GM13976 (cell line): ENCODE results near the gene SCTR.

Experiments used
- DNase-seq: peaks from one replicate; pipeline ENCODE4 v3.0.0; 2012; ENCODE audit warnings: low spot score
- CTCF ChIP-seq: IDR thresholded peaks from 2 replicates; pipeline ENCODE4 v1.5.1; 2012; ENCODE audit warnings: borderline replicate concordance, mild to moderate bottlenecking; ENCODE audit not compliant: insufficient read depth; ENCODE audit errors: extremely low read depth, missing control alignments, control extremely low read depth
- in situ Hi-C: fragments of 300-500 bp; cut with MboI; formaldehyde crosslinking; loops from one replicate; pipeline ENCODE4 v1.12.0; 2022; ENCODE audit warnings: low sequenced_read_pairs, mixed read lengths, inconsistent platforms; ENCODE audit not compliant: unreplicated experiment

Gene SCTR

GRCh38 chr2:119483896-119484718 is 40.2 kb downstream of the SCTR start:
- TF ChIP-seq CTCF, result no peak
- in situ Hi-C loops, result loop anchor here (25.0 kb wide), 1 partner anchor 597 kb away; no protein-coding TSS in a partner anchor
- no peak for DNase-seq

DNA sequence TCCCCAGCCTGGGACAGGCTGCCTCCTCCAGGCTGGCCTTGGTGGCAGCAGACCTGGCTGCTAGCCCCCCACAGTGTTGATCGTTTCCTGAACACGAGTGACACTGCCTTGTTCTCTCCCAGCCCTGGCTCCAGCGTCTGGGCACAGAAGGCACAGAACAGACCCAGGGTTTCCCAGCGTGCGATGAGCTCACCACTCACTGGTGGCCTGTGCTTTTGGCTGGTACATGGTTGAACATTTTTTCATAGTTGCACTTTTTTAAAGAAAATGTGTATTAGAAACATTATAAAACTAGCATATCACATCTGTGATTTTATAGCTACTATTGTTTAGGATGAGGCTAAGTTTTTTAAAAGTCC is 40.9 kb downstream of the SCTR start:
- no peak for TF ChIP-seq CTCF
- DNase-seq, result no peak
- in situ Hi-C loops, result loop anchor here (25.0 kb wide), 1 partner anchor 596 kb away; no protein-coding TSS in a partner anchor

DNA sequence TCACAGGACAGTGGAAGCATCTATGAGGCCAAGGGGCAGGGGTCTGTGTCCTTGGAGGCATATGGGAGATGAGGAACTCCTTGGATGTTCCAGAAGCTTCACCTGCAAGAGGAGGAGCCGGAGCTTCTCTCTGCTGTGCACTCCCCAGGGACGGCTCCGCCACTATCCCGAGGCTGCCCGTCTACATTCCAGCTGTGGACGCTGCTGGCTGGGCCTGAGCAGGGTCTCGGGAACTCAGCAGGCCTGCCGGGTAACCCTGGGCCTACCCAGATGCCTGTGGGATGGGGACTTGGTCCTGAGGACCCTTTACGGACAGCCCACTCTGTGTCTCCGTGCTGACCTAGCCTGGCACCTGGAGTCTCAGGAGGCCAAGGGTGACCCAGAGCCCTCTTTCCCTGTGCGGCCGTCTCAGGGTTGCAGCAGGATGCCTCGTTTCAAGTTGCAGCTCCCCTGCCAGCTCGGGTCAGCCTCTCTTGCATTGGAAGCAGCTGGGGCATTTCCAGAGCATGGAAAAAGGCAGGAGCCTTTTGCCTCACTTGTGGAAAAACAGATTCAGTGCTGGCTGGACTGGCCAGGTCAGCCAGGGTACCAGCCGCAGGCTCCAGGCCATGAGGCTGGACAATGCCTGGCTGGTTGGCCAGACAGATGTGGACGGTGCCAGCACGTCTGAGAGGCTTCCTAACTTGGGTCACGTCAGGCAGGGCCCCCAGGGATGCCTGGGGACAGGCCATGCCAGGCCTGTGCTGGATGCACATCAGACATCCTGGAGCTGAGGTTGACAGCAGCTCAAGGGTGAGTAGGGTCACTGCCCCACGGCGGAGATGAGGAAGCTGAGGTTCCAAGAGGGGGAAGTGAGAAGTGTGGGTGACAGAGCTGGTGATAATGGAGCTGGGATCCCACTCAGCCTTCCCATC is 41.5 kb downstream of the SCTR start:
- no peak for TF ChIP-seq CTCF
- no peak for DNase-seq
- in situ Hi-C loops, result loop anchor here (25.0 kb wide), 1 partner anchor 595 kb away; no protein-coding TSS in a partner anchor

- in situ Hi-C loops, result loop anchor here (25.0 kb wide), 1 partner anchor 594 kb away; no protein-coding TSS in a partner anchor
- no peak for DNase-seq
- no peak for TF ChIP-seq CTCF
These were observed 42.5 kb downstream of the SCTR start for GRCh38 chr2:119481501-119482455.

DNA sequence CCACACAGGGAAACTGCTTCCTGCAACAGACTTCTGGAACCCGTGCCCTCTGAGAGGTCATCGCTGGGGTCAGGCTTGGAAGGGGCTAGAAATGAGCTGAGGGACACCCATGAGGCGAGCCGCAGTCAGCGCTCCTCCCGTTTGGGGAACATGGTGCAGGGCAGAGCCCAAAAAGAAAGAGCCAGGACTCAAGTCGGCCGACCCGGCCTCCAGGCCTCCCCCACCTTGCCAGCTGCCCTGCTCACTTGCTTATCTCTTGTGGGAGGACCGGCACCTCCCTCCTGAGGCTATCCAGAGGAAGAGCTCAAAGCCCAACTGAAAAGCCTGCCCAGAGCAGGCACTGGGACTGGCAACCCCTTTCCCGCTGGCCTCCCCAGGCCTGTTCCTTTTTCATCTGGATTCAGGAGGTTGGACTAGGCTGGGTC is 43.6 kb downstream of the SCTR start:
- in situ Hi-C loops, result loop anchor here (25.0 kb wide), 1 partner anchor 593 kb away; no protein-coding TSS in a partner anchor
- no peak for DNase-seq
- TF ChIP-seq CTCF, result no peak
